ENCODE data around the gene CTSD. TPM values are rescaled to one million over a fixed set of nuclear protein-coding genes. Genes with fewer than 3 reads are reported as not detected.

Gene CTSD
- total and polyA plus RNA-seq, 2 of the 8 experiments (the other 6 are each of a cell fraction or from before 2014, with no cell fraction given) = 169 to 173 TPM

GRCh38 chr11:1777737-1778136, 14.0 kb upstream of the CTSD start:
- H3K4me1 ChIP-seq (replicated peaks in 1 of 4; ENCODE audit: control insufficient read depth in 3 of 4, insufficient read depth in 4 of 4, low read length in 3 of 4) = peaks cover 0 to 13% (median 5%) of the 10 kb centered on the region in 4 experiments; a peak in 6 of 7 replicates
- H4K8ac ChIP-seq (ENCODE audit: extremely low read depth, insufficient read depth, low read length) = no peak overlapping the region
- FAIRE-seq (no peak), DNase-seq (ENCODE audit: low read depth in 1 of 2, low spot score in 2 of 2) (no peak)
- H4K20me1 ChIP-seq (replicated peaks in 1 of 2; ENCODE audit: control insufficient read depth in 1 of 2, insufficient read depth in 2 of 2, low read length in 2 of 2) = no peaks in the 10 kb centered on the region
- no peak overlapping the region for H3K18ac ChIP-seq (ENCODE audit: extremely low read depth, low read length)
- no peak overlapping the region for H2AFZ ChIP-seq (ENCODE audit: low read length)
- H2BK5ac ChIP-seq (ENCODE audit: low read depth, low read length) = no peak overlapping the region
- no peaks in the 10 kb centered on the region for H3K79me1 ChIP-seq (ENCODE audit: low read depth, low read length)
- no peak overlapping the region for H3K4ac ChIP-seq (replicated peaks; ENCODE audit: insufficient read length, low read depth, low read length)
- WGBS, 2 experiments (ENCODE audit: extremely low coverage in 1 of 2, insufficient coverage in 1 of 2, insufficient read length in 1 of 2, insufficient replicate concordance in 2 of 2, low coverage in 1 of 2, low lambda C conversion rate in 2 of 2, missing lambda C conversion rate in 1 of 2) = 87% methylated on average over 2 of the region's 2 CpGs; no CpG with 5 or more reads in 1 of the 2 experiments
- no peak overlapping the region for H3K56ac ChIP-seq (replicated peaks; ENCODE audit: insufficient read length, low read depth, low read length)
- no peak overlapping the region for H3K27ac ChIP-seq (ENCODE audit: low read depth, low read length)
- ChIA-PET CTCF (ENCODE audit: partially characterized antibody) (interaction anchor here (0.7 to 2.0 kb wide), 9 partner anchors 8 to 263 kb away, joined by 3 to 9 read pairs (median 3); no protein-coding TSS in a partner anchor), POLR2A (ENCODE audit: partially characterized antibody) (no interaction called here)
- no peak overlapping the region for H3K23ac ChIP-seq (ENCODE audit: insufficient read length)
- no peak overlapping the region for H2BK120ac ChIP-seq (replicated peaks; ENCODE audit: low read depth, low read length)
- H3K23me2 ChIP-seq (ENCODE audit: low read depth, low read length) = no peaks in the 10 kb centered on the region
- no peak overlapping the region for H3K4me2 ChIP-seq (ENCODE audit: insufficient read depth in 1 of 2, low read depth in 2 of 2, low read length in 2 of 2)
- no peak overlapping the region for H4K5ac ChIP-seq (ENCODE audit: insufficient read length, low read depth, low read length)
- no peak overlapping the region for H2BK15ac ChIP-seq (ENCODE audit: low read length)
- no peak overlapping the region for H2BK12ac ChIP-seq (ENCODE audit: low read depth, low read length)
- no peak overlapping the region for H4K91ac ChIP-seq (replicated peaks; ENCODE audit: insufficient read length, low read length)
- no peak overlapping the region for H3K14ac ChIP-seq (ENCODE audit: insufficient read length)
- H2AK5ac ChIP-seq (ENCODE audit: low read depth, low read length) = no peak overlapping the region
- no peaks in the 10 kb centered on the region for H3K79me2 ChIP-seq (ENCODE audit: control insufficient read depth in 1 of 2, insufficient read depth in 2 of 2, low read length in 2 of 2)
- TF ChIP-seq JUND (IDR thresholded peaks at IDR 0.05; ENCODE audit: low read length) (no peak), RBBP5 (IDR thresholded peaks at IDR 0.05; ENCODE audit: borderline replicate concordance, low read depth, low read length) (no peak), POLR2AphosphoS5 (IDR thresholded peaks at IDR 0.05; ENCODE audit: low read depth, low read length) (no peak), HDAC2 (IDR thresholded peaks at IDR 0.05; ENCODE audit: borderline replicate concordance in 1 of 2, low read depth in 2 of 2, low read length in 2 of 2) (no peak)
- H2BK20ac ChIP-seq (ENCODE audit: low read length) = no peak overlapping the region
- no peaks in the 10 kb centered on the region; a peak in 3 of 7 replicates for H3K27me3 ChIP-seq (replicated peaks in 1 of 4; ENCODE audit: control insufficient read depth in 3 of 4, extremely low read depth in 1 of 4, insufficient read depth in 3 of 4, low read length in 3 of 4)
- H3K4me3 ChIP-seq (ENCODE audit: extremely low read depth in 1 of 4, insufficient read depth in 2 of 4, low read depth in 3 of 4, low read length in 4 of 4) = no peak overlapping the region
- H3K9me3 ChIP-seq (ENCODE audit: insufficient read depth in 2 of 2, low read depth in 1 of 2, low read length in 1 of 2) = no peaks in the 10 kb centered on the region
- H3K36me3 ChIP-seq (ENCODE audit: control insufficient read depth in 2 of 4, insufficient read depth in 4 of 4, low read length in 3 of 4) = no peaks in the 10 kb centered on the region
- no peak overlapping the region for H3K9ac ChIP-seq (replicated peaks in 1 of 4; ENCODE audit: extremely low read depth in 1 of 4, low read depth in 3 of 4, low read length in 3 of 4)
